ENCODE results near the gene EVL.

EVL gene

GRCh38 chr14:100132903-100133510 lies 67.8 kb downstream of the EVL start:
- DNase-seq: no peak

- DNase-seq: no peak
Observed at GRCh38 chr14:100134586-100134985, 69.4 kb downstream of the EVL start.

GRCh38 chr14:100135073-100135472 lies 69.9 kb downstream of the EVL start:
- DNase-seq: no peak

GRCh38 chr14:100135784-100136183 lies 70.6 kb downstream of the EVL start:
- DNase-seq: no peak

- DNase-seq: no peak
Observed at GRCh38 chr14:100137173-100137572, 72.0 kb downstream of the EVL start.

- no peak for DNase-seq
Observed at GRCh38 chr14:100138082-100138787, 73.0 kb downstream of the EVL start.

- DNase-seq: no peak
Observed at GRCh38 chr14:100138955-100139354, 73.7 kb downstream of the EVL start.

- no peak for DNase-seq
Observed at GRCh38 chr14:100140452-100141078, 75.3 kb downstream of the EVL start.

- no peak for DNase-seq
Observed at GRCh38 chr14:100141098-100141497, 75.9 kb downstream of the EVL start.

GRCh38 chr14:100142073-100143040 lies 77.1 kb downstream of the EVL start:
- DNase-seq: no peak

- no peak for DNase-seq
Observed at GRCh38 chr14:100143523-100143922, 78.3 kb downstream of the EVL start.

GRCh38 chr14:100143934-100144333 lies 78.7 kb downstream of the EVL start:
- no peak for DNase-seq

- no peak for DNase-seq
Observed at GRCh38 chr14:100144645-100144995, 79.4 kb downstream of the EVL start.

GRCh38 chr14:100144996-100145646 lies 79.9 kb downstream of the EVL start:
- DNase-seq: no peak

GRCh38 chr14:100145682-100146464 lies 80.7 kb downstream of the EVL start:
- DNase-seq: no peak

GRCh38 chr14:100146531-100147091 lies 81.4 kb downstream of the EVL start:
- DNase-seq: peak in 1 of 3 donors; percentile 17

GRCh38 chr14:100147181-100147631 lies 82.0 kb downstream of the EVL start:
- peak in 1 of 3 donors; percentile 23 for DNase-seq

- DNase-seq: no peak
Observed at GRCh38 chr14:100147691-100148464, 82.7 kb downstream of the EVL start.

- no peak for DNase-seq
Observed at GRCh38 chr14:100148837-100149731, 83.9 kb downstream of the EVL start.

Measured in suppressor macrophage treated with lipopolysaccharide for 1 hour (primary cell).